ENCODE measurements around the gene C4orf46.

Gene C4orf46

DNA sequence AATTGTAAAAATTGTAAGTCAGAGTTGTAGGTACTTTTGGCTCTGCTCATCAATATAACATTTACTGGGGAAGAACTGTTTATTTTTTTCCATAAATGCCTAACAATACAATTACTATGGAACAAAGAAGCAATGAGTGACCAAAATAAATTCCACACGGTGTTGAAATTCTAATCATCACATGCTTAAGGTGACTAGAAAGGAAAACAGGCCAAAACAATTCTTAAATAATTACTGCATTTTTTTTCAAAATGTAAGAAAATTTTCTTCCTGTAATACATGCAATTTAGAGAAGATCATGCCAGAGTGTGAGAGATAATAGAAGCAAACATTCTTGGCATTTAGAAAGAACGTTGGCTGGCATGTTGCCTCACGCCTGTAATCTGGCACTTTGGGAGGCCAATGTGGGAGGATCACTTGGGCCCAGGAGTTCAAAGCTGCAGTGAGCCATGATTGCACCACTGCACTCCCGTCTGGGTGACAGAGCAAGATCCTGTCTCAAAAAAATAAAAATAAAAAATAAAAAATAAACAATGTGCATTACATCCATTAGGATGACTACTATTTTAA, 22.5 kb downstream of the C4orf46 start:
- DNase-seq, result no peak

GRCh38 chr4:158644760-158645159, 26.9 kb downstream of the C4orf46 start:
- DNase-seq, result no peak

GRCh38 chr4:158644356-158644755, 27.3 kb downstream of the C4orf46 start:
- no peak for DNase-seq

GRCh38 chr4:158636619-158637018, 35.1 kb downstream of the C4orf46 start:
- DNase-seq, result no peak

GRCh38 chr4:158630893-158631292, 40.8 kb downstream of the C4orf46 start:
- no peak for DNase-seq

DNA sequence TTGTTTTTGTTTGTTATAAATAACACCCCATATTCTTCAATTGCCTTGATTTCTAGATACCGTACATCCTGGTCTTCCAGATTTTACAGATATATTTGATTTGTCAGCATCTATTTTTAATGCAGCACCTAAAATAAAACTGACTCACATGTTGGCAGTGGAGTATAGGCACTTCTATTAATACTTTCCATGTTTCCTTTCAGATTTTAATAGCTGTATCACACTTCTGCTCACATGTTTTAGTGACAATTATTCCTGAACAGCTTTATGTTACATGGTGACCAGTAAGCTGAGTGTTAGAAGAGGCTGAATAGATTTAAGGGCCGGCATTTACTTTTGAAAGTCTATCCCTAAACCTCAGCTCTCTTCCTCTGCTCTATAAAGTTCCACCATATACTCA, 46.1 kb downstream of the C4orf46 start:
- no peak for DNase-seq

DNA sequence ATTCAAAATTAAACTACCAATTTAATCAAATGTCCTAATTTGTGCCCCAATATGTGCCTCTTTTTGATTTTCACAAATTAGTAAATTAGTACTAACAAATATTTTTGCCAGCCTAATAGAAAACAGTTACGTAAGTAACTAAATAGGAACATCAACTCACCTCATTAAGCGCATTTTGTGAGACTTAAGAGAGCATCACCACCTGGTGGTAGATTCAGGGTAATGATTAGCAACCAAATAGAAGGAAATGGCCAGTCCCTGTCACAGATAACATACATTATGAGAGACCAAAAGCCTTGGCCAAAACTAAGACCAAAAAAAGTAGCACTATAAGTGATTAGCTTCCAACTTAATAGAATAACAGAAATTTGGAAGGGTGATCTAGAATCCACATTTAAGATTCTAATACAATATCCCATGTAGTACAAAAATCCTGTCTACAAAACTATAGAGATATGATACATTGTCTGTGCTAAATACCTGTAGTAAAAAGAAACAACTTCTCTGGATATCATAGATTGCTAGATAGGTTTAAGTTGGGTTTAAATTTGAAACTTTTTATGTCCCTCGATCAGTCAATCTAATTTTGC, 46.7 kb downstream of the C4orf46 start:
- DNase-seq, result peak; percentile 16

GRCh38 chr4:158622251-158622650, 49.4 kb downstream of the C4orf46 start:
- DNase-seq, result no peak

DNA sequence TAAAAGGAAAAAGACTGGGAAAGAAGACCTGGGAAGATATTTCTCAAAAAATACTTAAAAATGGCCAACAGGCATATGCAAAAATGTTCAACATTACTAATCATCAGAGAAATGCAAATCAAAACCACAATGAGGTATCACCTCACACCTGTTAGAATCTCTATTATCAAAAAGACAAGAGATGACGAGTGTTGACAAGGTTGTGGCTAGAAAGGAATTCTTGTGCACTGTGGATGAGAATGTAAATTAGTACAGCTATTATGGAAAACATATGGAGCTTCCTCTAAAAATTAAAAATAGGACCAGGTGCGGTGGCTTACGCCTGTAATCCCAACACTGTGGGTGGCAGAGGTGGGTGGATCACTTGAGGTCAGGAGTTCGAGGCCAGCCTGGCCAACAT, 50.0 kb downstream of the C4orf46 start:
- no peak for DNase-seq

- DNase-seq, result no peak
These were observed 53.7 kb downstream of the C4orf46 start for GRCh38 chr4:158617956-158618355.
